MM.1S (cell line): ENCODE results near the gene ABCC4.

Experiments used
- DNase-seq: peaks from one replicate; pipeline ENCODE4 v3.0.0-alpha.2; 2015
- H2AFZ ChIP-seq: fragments of 300-600 bp; sonication (generic); 2 replicates; pipeline ENCODE4 v1.6.0; 2016; ENCODE audit warnings: antibody characterized with exemption, low read length
- H3F3A ChIP-seq: fragments of 300-600 bp; sonication (generic); 2 replicates; pipeline ENCODE4 v1.6.1; 2016; ENCODE audit warnings: mild to moderate bottlenecking, antibody characterized with exemption, low read length, moderate library complexity, mixed read lengths; ENCODE audit not compliant: insufficient read depth
- H3K27ac ChIP-seq: fragments of 300-600 bp; sonication (generic); 2 replicates; pipeline ENCODE4 v1.5.1; 2016; ENCODE audit warnings: mild to moderate bottlenecking, low read length
- H3K27me3 ChIP-seq: fragments of 300-600 bp; sonication (generic); replicated peaks from 2 replicates; pipeline ENCODE4 v1.6.0; 2016; ENCODE audit warnings: low read length; ENCODE audit not compliant: insufficient read depth
- H3K36me3 ChIP-seq: fragments of 300-600 bp; sonication (generic); replicated peaks from 2 replicates; pipeline ENCODE4 v1.6.1; 2016; ENCODE audit warnings: mild to moderate bottlenecking, low read length, mixed read lengths; ENCODE audit not compliant: insufficient read depth
- H3K4me1 ChIP-seq: fragments of 300-600 bp; sonication (generic); 2 replicates; pipeline ENCODE4 v1.6.1; 2016; ENCODE audit warnings: low read length, mixed read lengths
- H3K4me2 ChIP-seq: fragments of 300-600 bp; sonication (generic); 2 replicates; pipeline ENCODE4 v1.6.0; 2016; ENCODE audit warnings: low read depth, low read length
- H3K4me3 ChIP-seq: fragments of 300-600 bp; sonication (generic); 2 replicates; pipeline ENCODE4 v1.5.1; 2016; ENCODE audit warnings: low read length, mixed read lengths
- H3K79me2 ChIP-seq: fragments of 300-600 bp; sonication (generic); 2 replicates; pipeline ENCODE4 v1.6.1; 2016; ENCODE audit warnings: mixed run types, low read length, mixed read lengths
- H3K9ac ChIP-seq: fragments of 300-600 bp; sonication (generic); 2 replicates; pipeline ENCODE4 v1.6.1; 2016; ENCODE audit warnings: low read length, mixed read lengths
- H3K9me2 ChIP-seq: fragments of 300-600 bp; sonication (generic); replicated peaks from 2 replicates; pipeline ENCODE4 v1.6.1; 2016; ENCODE audit warnings: mild to moderate bottlenecking, low read length, mixed read lengths; ENCODE audit not compliant: insufficient read depth
- H3K9me3 ChIP-seq: fragments of 300-600 bp; sonication (generic); replicated peaks from 2 replicates; pipeline ENCODE4 v1.6.1; 2016; ENCODE audit warnings: mild to moderate bottlenecking, low read length, mixed read lengths; ENCODE audit not compliant: insufficient read depth
- H4K20me1 ChIP-seq: fragments of 300-600 bp; sonication (generic); 2 replicates; pipeline ENCODE4 v1.6.1; 2016; ENCODE audit warnings: mild to moderate bottlenecking, low read length, moderate library complexity, mixed read lengths; ENCODE audit not compliant: insufficient read depth
- EZH2 ChIP-seq: fragments of 300-600 bp; sonication (generic); optimal IDR thresholded peaks from 2 replicates; pipeline ENCODE3; 2017; ENCODE audit warnings: low read depth, mild to moderate bottlenecking, antibody characterized with exemption, low read length, mixed read lengths
- EZH2phosphoT487 ChIP-seq: fragments of 300-600 bp; sonication (generic); IDR thresholded peaks from 2 replicates; pipeline ENCODE4 v1.6.1; 2018; ENCODE audit warnings: antibody characterized with exemption, low read length
- TF ChIP-seq, protein P1 (sequence below): fragments of 300-600 bp; sonication (generic); IDR thresholded peaks from 2 replicates; pipeline ENCODE4 v1.5.1; 2016; ENCODE audit warnings: antibody characterized with exemption, low read length, mixed read lengths

The ABCC4 gene

DNA sequence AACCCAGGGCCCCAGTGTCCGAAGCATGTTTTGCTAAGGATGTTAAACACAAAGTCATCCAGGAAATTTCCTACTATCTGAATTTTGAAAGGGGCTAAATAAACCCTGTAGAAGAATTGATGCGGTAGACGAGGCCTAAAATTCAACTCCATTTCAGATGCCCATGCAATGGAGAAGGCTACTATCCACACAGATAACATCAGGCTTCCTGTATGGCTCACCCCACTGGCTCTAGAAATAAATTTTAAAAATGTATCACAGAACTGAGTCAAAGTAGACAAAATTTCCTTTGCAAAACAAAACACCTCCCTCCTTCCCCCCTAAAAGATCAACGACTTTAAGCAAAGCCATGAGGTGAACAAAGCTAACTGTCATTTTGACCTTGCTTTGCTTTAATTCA, 188.4 kb downstream of the ABCC4 start:
- Histone ChIP-seq H3K4me2 (no peak overlapping the region), H3K4me3 (no peak overlapping the region), H3K27ac (no peak overlapping the region), H3K27me3 (no peaks in the 10 kb centered on the region), H4K20me1 (no peaks in the 10 kb centered on the region), H3K4me1 (no peaks in the 10 kb centered on the region), H3K9me2 (no peaks in the 10 kb centered on the region), H3K9ac (no peak overlapping the region), H3K36me3 (no peaks in the 10 kb centered on the region), H3K9me3 (no peaks in the 10 kb centered on the region), H3F3A (no peaks in the 10 kb centered on the region), H3K79me2 (no peaks in the 10 kb centered on the region), H2AFZ (no peak overlapping the region)
- DNase-seq, result no peak
- no peak for TF ChIP-seq EZH2
- no peak for TF ChIP-seq EZH2phosphoT487
- TF ChIP-seq, protein P1, sequence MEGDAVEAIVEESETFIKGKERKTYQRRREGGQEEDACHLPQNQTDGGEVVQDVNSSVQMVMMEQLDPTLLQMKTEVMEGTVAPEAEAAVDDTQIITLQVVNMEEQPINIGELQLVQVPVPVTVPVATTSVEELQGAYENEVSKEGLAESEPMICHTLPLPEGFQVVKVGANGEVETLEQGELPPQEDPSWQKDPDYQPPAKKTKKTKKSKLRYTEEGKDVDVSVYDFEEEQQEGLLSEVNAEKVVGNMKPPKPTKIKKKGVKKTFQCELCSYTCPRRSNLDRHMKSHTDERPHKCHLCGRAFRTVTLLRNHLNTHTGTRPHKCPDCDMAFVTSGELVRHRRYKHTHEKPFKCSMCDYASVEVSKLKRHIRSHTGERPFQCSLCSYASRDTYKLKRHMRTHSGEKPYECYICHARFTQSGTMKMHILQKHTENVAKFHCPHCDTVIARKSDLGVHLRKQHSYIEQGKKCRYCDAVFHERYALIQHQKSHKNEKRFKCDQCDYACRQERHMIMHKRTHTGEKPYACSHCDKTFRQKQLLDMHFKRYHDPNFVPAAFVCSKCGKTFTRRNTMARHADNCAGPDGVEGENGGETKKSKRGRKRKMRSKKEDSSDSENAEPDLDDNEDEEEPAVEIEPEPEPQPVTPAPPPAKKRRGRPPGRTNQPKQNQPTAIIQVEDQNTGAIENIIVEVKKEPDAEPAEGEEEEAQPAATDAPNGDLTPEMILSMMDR, result no peak

DNA sequence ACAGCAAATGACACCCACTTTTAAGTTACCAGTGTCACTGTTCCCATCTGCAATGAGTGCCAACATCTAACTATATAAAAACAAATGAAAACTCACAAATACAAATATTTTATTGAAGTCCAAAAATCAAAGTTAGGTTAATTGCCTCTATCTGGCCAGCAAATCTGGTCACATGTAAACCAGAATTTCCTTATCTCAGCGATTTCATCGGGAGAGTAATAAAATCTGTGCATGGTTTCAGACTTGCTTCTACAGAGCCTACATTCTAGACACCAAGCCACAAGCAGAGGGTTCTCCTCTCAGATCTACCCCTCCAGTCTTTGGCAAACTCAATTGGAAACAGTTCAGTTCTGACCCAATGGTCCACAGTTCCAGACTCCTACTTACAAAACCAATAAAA, 189.6 kb downstream of the ABCC4 start:
- no peaks in the 10 kb centered on the region for H3K79me2 ChIP-seq
- H3K4me1 ChIP-seq, result no peaks in the 10 kb centered on the region
- TF ChIP-seq EZH2phosphoT487 (no peak), EZH2 (no peak)
- TF ChIP-seq, protein P1, result no peak

DNA sequence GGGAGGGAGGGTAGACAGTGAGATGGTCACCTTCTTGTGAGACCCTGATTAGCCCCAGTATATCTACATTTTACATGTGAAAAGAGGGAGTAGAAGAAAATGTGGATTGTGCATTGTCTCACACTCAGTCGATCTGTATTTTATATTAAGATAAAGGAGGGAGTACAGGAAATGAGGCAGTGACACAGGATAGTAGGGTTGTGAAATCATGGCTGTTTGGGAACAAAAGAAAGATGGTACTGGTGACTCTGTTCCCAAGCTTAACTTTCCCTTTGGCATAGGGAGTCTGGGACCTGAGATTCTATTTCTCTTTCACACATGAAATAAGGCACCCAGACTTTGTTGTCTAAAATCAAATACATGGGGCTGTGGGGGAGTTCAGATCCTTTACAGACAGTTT, 194.7 kb downstream of the ABCC4 start:
- Histone ChIP-seq H3K9me2 (no peaks in the 10 kb centered on the region), H3F3A (no peaks in the 10 kb centered on the region), H3K36me3 (no peaks in the 10 kb centered on the region), H3K27me3 (no peaks in the 10 kb centered on the region), H3K4me3 (no peak overlapping the region), H2AFZ (no peak overlapping the region), H3K9ac (no peak overlapping the region), H3K27ac (no peak overlapping the region), H4K20me1 (no peaks in the 10 kb centered on the region), H3K4me2 (no peak overlapping the region), H3K4me1 (peaks cover 5% of the 10 kb centered on the region; the same call in 1 of the 2 replicates), H3K79me2 (no peaks in the 10 kb centered on the region), H3K9me3 (no peaks in the 10 kb centered on the region)
- no peak for DNase-seq
- TF ChIP-seq, protein P1, result no peak
- TF ChIP-seq EZH2, result no peak
- no peak for TF ChIP-seq EZH2phosphoT487

More for the DNA sequence above, 189.6 kb downstream of the ABCC4 start:
- Histone ChIP-seq H4K20me1 (no peaks in the 10 kb centered on the region), H3K36me3 (no peaks in the 10 kb centered on the region), H3K4me3 (no peak overlapping the region), H3K9ac (no peak overlapping the region), H3K27me3 (no peaks in the 10 kb centered on the region), H3K4me2 (no peak overlapping the region), H3K27ac (no peak overlapping the region), H3K9me3 (no peaks in the 10 kb centered on the region), H2AFZ (no peak overlapping the region), H3F3A (no peaks in the 10 kb centered on the region), H3K9me2 (no peaks in the 10 kb centered on the region)
- no peak for DNase-seq
